GM21619 (cell line): ENCODE data around the gene UNC13A.

Experiments used
- ATAC-seq: cut with Tn5 transposase; IDR thresholded peaks from one replicate; pipeline ENCODE4 v1.9.1; 2021; ENCODE audit not compliant: unreplicated experiment

Gene UNC13A

GRCh38 chr19:17711851-17712250 lies 23.7 kb upstream of the UNC13A start:
- no peak for ATAC-seq

DNA sequence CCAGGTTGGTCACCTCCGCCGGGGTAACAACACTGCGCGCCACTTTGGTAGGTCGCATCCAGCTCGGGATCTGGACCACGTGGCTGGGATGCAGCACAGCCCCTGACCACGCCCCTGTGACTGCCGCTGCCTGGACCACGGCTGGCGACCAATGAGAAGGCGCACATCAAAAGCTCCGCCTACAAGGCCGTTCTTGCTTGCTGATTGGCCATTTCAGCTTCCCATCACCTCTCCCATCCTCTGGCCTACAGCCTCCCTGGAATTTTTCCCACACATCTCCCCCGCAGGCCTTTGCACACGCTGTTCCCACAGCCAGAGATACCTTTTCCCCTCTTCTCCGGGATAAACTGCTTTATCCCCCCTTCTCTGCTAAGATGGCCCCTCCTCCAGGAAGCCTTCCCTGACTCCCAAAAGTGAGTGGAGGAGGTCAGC lies 18.6 kb upstream of the UNC13A start:
- no peak for ATAC-seq

- ATAC-seq = no peak
Observed at GRCh38 chr19:17703824-17704463, 15.8 kb upstream of the UNC13A start.

DNA sequence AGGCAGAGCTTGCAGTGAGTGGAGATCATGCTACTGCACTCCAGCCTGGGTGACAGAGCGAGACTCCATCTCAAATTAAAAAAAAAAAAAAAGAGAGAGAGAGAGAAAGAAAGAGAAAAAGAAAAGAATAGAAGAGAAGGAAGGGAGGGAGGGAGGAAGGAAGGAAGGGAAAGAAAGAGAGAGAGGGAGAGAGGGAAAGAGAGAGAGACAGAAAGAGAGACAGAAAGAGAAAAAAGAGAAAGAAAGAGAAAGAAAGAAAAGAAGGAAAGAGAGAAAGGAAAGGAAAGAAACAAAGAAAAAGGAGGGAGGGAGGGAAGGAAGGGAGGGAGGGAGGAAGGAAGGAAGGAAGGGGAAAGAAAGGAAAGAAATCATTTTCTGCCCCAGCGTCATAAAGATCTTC lies 7.0 kb upstream of the UNC13A start:
- ATAC-seq = no peak

GRCh38 chr19:17692566-17692965 lies 4.4 kb upstream of the UNC13A start:
- ATAC-seq = no peak

- no peak for ATAC-seq
Observed at GRCh38 chr19:17688853-17689595, 870 bp upstream of the UNC13A start.

GRCh38 chr19:17687141-17687856 lies 855 bp downstream of the UNC13A start:
- no peak for ATAC-seq

GRCh38 chr19:17686592-17687024 lies 1.5 kb downstream of the UNC13A start:
- no peak for ATAC-seq

DNA sequence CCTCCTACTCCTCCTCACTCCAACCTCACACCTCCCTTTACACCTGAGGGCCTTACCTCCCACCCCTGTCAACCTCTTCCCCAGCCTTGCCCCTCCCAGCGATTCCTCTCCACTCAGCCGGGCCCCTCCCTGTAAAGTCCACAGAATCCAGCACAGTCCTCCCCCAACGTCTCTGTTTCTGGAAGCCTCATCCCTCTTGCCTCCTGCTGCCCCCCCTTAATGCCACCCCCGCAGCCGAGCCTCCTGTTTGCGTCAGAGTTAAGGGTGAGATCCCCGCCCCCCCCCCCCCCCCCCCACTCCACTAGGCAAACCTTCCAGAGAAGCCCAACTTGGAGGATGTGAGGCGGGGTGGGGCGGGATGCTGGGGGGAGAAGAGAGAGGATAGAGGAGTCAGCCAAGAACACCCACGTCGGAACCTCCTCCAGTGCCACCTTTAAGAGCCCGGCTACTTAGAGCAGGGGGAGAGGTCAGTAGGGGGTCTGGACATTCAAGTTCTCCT lies 2.1 kb downstream of the UNC13A start:
- no peak for ATAC-seq

DNA sequence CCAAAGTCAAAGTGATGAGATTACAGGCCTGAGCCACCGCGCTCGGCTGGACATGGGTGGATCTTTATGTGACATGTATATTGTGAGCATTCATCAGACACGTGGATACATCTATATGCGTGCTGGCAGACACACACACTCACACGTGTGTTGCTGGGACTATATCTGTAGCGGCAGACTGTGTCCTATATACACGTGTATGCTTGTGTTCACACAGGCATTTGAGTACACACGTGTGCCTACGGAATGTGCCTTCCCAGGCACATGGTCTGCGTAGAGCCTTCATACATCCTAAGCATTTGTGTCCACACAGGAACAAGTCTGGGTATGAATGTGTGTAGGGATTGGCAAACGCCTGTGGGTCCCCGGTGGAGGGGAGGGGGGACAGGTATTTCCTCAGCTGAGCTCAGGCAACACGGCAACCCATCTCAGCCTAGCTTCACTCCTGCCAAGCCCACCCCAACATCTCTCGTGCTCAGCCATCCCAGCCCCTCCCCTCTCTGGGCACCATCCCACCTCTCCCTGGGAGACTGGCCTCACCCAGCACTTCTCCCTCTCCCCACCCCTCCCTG lies 2.6 kb downstream of the UNC13A start:
- ATAC-seq = no peak

- no peak for ATAC-seq
Observed at GRCh38 chr19:17684256-17684655, 3.9 kb downstream of the UNC13A start.

GRCh38 chr19:17683078-17683477 lies 5.1 kb downstream of the UNC13A start:
- ATAC-seq = no peak

GRCh38 chr19:17682273-17682672 lies 5.9 kb downstream of the UNC13A start:
- no peak for ATAC-seq

GRCh38 chr19:17681505-17682125 lies 6.5 kb downstream of the UNC13A start:
- ATAC-seq = no peak

GRCh38 chr19:17680230-17680722 lies 7.9 kb downstream of the UNC13A start:
- no peak for ATAC-seq

DNA sequence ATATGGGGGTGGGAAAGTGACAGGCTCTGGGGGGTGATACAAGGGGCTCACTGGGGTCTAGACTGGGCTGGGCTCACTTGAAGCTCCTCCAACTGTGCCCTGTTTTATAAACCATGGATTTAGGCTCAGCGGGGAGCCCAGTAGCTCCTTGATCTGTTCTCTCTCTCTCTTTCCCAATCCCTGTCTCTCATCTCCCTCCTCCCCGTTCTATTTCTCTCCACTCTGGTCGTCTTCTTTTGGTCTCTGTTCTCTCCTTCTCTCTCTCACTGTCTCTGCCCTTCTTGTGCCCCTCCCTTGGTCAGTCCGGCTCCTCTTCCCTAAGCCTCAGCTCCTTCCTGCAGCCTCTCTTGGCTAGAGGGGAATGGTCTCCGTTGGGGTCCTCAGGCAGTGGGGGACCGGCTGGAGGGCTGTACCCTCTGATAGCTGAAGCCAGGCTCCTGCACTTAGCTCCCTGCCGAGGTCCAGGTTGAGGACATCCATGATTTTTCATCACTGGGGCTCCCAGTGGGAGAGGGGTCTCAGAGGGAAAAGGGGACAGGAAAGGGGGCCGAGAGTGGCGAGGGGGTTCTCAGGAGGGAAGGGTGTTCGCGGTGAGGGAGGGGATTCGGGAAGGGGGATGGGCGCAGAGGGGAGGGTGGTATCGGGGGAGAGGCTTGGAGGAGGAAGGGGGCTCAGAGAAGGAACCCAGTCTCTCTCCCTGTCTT lies 8.5 kb downstream of the UNC13A start:
- ATAC-seq = no peak

- ATAC-seq = no peak
Observed at GRCh38 chr19:17678836-17679235, 9.3 kb downstream of the UNC13A start.

GRCh38 chr19:17677002-17677401 lies 11.2 kb downstream of the UNC13A start:
- ATAC-seq = no peak

DNA sequence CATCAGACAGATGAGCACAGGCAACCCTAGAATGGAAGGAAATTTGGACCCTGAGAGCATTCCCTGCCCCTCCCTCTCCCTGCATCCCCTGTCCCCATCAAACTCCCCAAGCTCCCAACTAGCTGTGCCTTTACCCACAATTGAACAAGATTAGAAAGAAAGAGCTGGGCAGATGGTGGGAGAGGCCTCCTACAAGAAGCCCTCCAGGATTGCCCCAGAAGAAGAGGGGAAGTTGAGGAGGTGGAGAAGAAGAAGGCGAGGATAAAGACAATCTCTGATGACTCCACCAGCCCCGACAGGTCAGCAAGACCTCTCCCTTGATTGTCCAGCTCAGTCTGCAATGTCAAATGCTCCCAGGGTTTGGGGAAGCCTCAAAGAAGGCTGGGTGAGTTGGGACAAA lies 11.9 kb downstream of the UNC13A start:
- ATAC-seq = no peak
